ENCODE measurements around the gene ZNF493.

The ZNF493 gene

DNA sequence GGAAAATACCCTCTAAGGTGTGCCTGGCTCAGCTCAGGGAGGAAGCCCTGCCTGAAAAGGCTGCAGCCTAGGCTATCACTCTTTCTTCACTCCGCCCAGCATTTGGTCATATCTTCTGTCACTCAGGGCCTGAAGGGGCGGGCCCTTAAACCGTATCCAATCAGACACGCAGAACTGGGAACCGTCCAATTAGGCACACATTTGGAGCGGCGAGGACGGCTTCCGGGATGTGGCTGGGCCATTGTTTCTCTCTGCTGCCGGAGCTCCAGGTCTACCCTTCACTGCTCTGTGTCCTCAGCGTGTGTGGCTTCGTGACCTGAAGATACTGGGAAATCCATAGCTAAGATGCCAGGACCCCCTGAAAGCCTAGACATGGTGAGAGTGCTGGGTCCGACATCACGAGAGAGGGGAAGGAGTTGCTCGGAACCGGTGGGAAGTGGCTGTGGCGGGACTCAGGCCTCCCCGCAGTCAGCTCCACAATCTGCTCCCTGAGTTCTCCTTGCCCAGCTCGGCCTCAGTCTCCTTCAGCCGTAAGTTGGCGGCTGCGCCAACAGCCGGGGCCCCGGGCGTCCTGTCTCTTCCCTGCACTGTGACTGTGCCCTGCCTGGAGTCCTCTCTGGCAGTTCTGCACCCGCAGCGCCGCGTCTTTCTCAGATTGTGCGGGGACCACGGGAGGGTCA is at the start of gene ZNF493:
TSS of gene ZNF493 (plus strand) at position 241 of the 680 bp plus-strand sequence. CDS start at position 346, 105 bp downstream.
- DNase-seq, result peak; percentile 81

DNA sequence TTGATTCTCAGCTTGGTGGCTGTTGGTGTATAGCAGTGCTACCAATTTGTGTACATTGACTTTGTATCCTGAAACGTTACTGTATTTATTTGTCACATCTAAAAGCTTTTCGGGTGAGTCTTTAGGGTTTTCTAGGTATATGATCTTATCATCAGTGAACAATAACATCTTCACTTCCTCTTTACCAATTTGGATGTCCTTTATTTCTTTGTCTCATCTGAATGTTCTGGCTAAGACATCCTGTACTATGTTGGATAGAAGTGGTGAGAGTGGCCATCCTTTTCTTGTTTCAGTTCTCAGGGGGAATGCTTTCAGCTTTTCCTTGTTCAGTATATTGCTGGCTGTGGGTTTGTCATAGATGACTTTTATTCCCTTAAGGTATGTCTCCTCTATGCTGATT is 44.1 kb upstream of the ZNF493 start:
- DNase-seq, result no peak

DNA sequence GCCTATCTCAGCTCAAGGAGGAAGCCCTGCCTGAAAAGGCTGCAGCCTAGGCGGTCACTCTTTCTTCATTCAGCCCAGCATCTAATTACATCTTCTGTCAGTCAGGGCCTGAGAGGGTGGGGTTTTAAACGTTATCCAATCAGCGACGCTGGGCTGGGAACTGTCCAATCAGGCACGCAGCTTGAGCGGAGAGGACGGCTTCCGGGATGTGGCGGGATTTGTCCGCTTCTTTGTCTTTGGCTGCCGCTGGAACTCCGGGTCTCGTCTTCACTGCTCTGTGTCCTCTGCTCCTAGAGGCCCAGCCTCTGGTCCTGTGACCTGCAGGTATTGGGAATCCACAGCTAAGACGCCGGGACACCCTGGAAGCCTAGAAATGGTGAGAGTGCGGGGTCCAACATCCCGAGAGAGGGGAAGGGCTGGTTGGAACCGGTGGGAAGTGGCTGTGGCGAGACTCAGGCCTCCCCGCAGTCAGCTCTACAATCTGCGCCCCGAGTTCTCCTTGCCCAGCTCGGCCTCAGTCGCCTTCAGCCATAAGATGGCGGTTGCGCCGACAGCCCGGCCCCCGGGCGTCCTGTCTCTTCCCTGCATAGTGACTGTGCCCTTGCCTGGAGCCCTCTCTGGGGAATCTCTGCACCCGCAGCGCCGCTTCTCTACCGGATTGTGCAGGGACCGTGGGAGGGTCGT is 38.0 kb upstream of the ZNF493 start, which contains the start of gene ZNF738:
TSS of gene ZNF738 (plus strand) at position 233 of the 684 bp plus-strand sequence. CDS start at position 374, 141 bp downstream.
- DNase-seq, result peak; percentile 79

DNA sequence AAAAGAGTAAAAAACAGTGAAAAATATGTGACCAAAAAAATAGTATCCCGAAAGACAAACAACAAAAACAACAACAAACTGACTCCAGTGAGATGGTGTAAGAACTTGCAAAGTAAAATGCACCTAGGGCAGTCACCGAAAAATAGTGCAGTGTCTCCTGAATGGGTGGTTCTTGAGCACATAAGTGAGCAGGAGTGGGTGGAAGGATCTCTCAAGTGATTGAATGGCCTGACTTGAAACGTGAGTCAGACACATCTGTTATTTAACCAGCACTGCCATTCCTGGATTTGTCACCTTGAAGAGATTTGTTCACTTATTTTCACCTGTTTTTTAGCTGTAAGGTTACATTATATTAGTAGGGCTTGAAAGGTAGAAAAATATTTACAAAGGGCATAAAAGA is 34.6 kb upstream of the ZNF493 start:
- no peak for DNase-seq

DNA sequence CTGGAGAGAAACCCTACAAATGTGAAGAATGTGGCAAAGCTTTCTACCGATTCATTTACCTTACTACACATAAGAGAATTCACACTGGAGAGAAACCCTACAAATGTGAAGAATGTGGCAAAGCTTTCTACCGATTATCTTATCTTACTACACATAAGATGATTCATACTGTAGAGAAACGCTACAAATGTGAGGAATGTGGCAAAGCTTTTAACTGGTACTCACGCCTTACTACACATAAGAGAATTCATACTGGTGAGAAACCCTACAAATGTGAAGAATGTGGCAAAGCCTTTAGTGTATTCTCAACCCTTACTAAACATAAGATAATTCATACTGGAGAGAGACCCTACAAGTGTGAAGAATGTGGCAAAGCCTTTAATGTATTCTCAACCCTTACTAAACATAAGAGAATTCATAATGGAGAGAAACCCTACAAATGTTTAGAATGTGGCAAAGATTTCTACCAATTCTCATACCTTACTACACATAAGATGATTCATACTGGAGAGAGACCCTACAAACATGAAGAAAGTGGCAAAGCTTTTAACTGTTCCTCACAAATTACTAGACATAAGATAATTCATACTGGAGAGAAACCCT is 12.9 kb upstream of the ZNF493 start:
- no peak for DNase-seq

DNA sequence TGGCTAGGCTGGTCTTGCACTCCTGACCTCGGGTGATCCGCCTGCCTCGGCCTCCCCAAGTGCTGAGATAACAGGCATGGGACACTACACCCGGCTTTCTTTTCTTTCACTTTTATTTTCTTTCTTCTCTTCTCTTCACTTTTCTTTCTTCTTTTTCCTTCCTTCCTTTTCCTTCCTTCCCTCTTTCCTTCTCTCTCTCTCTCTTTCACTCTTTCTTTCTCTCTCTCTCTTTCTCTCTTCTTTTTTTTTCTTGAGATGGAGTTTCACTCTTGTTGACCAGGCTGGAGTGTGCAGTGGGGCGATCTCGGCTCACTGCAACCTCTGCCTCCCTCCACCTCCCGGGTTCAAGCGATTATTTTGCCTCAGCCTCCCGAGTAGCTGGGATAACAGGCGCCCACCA is 812 bp upstream of the ZNF493 start:
- DNase-seq, result no peak

DNA sequence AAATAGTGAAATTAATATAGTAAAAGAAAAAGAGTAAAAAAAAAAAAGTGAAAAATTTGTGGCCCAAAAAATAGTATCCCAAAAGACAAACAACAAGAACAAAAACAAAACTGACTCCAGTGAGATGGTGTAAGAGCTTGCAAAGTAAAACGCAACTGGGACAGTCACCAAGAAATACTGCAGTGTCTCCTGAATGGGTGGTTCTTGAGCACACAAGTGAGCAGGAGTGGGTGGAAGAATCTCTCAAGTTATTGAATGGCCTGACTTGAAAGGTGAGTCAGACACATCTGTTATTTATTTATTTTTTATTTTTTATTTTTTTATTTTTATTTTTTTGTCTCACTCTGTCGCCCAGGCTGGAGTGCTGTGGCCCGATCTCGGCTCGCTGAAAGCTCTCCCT is 1.9 kb downstream of the ZNF493 start:
- no peak for DNase-seq

DNA sequence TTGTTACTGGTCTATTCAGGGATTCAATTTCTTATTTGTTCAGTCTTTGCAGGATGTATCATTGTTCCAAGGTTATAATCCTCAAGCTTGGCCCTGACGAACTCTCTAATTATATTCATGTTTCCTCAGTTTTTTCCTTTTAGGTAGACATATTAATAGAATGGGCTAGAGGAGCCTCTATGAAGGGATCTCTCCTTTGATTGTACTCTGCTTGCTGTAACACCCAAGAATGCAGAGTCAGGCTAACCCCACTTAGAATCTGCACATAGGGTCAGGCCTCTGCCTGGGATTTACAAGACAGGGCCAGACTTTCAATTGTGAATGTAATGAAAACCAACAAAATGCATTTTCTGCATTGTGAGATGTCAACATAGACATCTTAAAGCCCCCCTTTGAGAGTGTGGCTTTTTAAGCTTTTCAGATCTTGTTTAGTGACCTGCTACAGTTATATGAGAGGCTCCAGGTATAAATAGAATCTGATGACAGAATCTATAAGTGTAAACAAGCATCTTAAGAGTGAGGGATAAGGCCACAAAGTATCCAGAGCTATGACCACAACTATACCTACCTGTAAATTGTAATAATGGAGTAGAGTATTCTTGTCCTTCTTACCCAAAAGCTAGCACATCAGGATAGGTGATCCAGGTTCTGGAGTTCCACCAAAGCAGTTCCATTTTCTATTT is 5.5 kb downstream of the ZNF493 start:
- DNase-seq, result no peak

DNA sequence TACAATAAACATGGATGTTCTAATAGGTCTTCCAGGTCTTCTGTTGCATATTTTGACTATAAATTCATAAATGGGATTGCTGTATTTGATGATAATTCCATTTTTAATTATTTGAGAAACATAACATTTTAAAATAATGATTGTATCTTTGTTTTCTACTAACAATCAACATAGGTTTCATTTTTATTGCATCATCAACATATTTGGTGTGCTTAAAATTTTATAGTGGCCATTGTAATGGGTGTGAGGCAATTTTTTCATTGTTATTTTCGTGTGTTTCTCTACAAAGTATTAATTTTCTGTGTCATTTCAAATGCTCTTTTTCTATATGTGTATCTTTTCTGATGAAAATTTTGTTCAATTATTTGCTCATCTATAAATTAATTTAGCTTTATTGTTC is 13.2 kb downstream of the ZNF493 start:
- DNase-seq, result no peak

DNA sequence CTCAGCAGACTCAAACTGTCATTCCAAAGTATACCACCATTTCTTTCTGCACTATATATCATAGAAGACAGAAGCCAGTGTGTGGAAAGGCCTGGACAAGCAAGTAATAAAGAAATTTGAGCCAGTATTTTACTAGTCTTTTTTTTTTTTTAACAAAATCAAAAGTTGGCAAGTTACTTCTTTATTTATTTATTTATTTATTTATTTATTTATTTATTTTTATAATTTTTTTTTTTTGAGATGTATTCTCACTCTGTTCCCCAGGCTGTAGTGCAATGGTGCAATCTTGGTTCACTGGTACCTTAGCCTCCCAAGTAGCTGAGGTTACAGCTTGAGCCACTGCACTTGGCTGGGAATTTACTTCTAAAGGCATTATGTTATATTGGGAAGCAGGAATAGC is 25.3 kb downstream of the ZNF493 start:
- DNase-seq, result no peak

DNA sequence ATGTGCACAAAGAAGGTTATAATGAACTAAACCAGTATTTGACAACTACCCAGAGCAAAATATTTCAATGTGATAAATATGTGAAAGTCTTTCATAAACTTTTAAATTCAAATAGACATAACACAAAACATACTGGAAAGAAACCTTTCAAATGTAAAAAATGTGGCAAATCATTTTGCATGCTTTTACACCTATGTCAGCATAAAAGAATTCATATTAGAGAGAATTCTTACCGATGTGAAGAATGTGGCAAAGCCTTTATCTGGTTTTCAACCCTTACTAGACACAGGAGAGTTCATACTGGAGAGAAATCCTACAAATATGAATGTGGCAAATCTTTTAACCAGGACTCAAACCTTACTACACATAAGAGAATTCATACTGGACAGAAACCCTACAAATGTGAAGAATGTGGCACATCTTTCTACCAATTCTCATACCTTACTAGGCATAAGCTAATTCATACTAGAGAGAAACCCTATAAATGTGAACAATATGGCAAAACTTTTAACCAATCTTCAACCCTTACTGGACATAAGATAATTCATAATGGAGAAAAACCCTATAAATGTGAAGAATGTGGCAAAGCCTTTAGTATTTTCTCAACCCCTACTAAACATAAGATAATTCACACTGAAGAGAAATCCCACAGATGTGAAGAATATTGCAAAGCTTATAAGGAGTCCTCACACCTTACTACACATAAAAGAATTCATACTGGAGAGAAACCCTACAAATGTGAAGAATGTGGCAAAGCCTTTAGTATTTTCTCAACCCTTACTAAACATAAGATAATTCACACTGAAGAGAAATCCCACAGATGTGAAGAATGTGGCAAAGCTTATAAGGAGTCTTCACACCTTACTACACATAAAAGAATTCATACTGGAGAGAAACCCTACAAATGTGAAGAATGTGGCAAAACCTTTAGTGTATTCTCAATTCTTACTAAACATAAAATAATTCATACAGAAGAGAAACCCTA is 26.4 kb downstream of the ZNF493 start:
- no peak for DNase-seq

DNA sequence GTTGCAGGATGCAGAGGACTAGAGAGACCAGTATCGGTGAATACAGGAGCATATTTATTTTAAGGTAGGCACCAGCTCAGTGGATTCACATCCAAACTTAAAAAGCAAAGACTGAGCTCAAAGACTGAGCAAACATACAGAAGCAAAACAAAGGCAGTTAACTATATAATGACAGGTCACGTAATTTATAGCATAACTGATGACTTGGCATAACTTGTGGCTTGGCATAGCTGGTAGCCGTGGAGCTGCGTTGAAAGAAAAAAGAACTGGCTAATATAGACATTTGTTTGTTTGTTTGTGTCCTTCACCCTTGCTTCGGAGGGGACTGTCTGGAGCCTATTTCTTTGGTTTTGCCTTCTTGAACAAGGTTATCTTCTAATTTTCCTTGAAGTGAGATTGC is 33.7 kb downstream of the ZNF493 start:
- no peak for DNase-seq

DNA sequence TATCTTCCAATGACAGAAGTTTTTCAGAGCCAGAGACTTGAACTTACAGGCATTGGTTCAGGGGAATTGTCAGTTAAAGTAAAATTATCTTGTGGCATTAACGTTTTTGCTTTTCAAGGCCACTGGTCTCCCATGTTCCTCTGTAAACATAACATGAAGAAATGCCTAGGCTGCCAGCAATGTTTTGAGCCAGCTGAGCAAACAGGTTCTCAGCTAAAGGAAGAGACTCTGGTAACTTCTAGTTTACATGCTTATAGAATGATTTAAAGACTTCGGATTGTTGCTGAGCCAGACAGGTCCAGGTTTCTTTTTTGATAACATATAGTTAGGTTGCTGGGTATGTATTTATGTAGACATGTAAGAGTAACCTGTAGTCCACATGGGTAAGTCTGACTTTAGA is 35.7 kb downstream of the ZNF493 start:
- DNase-seq, result no peak

DNA sequence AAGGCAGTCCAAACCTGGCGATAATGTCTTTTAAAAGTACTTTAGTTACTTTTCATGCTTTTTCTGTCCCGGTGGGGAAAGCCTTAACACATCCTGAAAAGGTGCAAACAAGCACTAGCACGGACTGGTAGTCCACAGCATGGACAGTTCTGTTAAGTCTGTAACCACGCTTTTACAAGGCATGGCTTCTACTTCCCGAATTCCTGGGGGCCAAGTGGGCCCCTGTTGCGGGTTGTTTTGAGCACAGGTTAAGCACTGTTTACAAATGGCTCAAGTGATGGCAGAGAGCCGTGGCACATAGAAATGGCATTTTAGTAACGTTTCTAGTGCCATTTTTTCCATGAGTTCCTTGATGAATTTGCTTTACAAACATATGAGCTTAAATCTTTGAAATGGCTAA is 37.6 kb downstream of the ZNF493 start:
- DNase-seq, result no peak

DNA sequence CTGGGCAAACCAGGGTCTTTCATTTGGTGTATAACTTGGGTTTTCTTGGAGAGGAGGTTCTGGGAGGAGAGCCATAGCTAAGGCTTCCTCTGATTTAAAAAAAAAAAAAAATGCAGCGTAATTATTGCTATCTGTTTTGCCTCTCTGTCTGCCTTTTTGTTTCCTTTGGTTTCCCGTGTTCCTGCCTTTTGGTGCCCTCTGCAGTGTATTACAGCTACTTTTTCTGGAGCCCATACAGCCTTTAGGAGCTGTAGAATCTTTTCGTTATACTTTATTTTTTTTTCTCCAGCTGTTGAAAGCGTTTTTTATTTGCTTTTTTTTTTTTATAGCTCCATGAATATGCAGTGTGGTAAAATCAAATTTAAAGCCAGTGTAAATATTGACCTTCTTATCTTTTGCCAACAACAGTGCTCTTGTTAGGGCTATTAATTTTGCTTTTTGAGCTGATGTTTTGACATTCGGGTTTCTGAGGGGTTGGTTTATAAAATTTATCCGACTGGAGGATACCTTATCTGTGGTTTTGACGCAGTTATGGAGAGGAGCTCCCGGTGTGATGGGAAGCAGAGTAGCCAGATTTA is 38.1 kb downstream of the ZNF493 start:
- DNase-seq, result no peak

DNA sequence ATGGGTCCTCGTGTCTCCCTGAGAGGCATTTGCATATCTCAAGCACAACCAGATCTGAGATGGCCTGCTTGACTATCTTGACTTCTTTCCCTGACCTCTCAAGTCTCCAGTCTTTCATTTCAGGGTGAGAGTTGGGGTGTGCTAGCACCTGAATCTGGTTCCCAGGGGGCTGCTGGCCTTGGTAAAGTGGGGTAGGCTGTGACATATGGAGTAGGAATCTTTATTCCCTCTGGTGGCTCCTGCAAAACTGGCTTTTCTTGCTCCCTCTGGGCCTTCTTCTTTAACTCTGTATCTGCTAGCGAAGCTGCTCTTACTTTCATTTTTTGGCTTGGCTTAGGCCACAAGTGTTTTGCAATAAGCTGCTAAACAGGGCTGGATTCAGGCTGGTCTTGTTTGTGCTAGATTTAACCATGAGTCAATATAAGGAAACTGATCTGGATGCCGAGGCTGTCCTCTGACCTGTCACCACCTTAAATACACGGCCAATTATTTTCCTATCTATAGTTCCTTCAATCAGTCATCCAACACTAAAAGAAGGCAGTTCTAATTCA is 42.3 kb downstream of the ZNF493 start:
- DNase-seq, result no peak

DNA sequence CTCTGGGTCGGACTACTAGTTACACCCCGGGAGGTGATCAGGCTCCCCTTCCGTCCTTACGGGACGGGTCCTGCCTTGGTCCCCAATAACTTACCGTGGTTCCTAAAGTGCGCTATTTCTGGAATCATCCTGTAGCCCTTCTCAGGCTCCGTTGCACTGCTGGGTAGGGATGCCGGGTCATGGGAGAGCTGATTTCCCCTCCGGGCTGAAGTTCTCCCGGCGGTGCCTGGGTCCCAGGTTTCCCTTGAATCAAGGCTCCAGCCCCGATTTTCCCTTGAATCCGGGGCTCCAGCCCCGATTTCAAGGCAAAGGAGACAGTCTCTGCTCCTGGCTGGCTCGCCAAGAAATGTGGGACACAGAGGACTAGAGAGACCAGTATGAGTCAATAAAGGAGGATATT is 43.4 kb downstream of the ZNF493 start:
- no peak for DNase-seq

DNA sequence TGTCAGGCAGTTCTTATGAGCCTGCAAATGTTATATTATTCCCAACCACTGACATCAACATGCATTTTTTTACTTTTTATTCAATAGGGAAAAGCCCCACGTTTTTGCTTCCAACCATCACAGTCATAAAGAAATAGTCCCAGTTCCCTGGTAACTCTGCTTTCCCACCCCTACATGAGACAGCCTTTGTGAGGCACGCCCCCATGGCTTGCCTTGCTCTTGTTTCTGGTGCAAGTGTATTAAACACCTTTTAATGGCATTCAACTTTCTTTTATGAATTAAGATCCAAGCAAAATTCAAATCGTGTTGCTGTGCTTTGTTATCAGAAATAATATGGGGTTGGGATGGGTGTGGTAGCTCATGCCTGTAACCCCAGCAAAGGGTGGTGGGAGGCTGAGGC is 54.3 kb downstream of the ZNF493 start:
- DNase-seq, result no peak

DNA sequence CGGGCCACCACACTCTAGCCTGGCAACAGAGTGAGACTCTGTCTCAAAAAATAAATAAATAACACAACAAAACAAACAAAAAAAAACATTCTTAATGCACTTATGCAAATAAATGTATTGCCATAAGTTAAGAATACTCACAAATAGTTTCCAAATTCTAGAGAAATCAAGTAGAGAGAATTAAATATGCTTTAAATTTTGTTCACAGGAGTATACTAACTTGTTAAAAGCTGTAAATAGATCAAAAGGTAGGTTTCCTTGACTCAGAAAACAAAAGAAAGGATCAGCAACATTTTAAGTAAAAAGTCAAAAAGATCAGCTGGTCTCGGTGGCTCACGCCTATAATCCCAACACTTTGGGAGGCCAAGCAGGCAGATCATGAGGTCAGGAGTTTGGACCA is 58.0 kb downstream of the ZNF493 start:
- no peak for DNase-seq

DNA sequence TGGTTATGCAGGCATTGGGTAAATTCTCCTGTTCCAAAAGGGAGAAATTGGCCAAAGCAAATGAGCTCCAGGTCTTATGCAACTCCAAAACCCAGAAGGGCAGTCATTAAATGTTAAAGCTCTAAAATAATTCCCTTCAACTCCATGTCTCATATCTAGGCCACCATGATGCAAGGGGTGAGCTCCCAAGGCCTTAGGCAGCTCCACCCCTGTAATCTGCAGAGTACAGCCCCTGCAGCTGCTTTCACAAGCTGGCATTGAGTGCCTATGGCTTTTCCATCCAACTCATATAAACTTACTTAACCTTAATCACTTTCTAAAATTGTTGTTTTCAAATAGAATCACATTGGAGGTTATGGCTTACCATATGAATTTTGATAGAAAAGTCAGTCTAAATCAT is 63.8 kb downstream of the ZNF493 start:
- DNase-seq, result no peak

DNA sequence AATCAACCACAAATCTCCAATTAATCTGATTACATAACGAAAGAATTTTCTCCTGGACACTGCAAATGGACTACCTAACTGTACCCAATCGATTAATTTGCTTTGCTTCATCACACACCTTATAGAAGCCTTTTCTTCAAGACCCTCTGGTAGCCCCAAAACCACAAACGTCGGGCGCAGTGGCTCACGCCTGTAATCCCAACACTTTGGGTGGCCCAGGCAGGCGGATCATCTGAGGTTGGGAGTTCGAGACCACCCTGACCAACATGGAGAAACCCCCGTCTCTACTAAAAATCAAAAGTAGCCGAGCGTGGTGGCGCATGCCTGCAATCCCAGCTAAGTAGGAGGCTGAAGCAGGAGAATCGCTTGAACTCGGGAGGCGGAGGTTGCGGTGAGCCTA is 65.6 kb downstream of the ZNF493 start:
- DNase-seq, result no peak

Data from T1000 (cell line).